22Rv1 (cell line): ENCODE measurements around the gene ADCY2.

ENCODE experiments used
- H3K27ac ChIP-seq: fragments of 450-650 bp; 2 replicates; pipeline ENCODE4 v1.5.1; 2017
- CTCF ChIP-seq: fragments of 450-650 bp; IDR thresholded peaks from 2 replicates; pipeline ENCODE4 v1.5.1; 2017; ENCODE audit warnings: mild to moderate bottlenecking
- ZFX ChIP-seq: fragments of 450-650 bp; IDR thresholded peaks from 2 replicates; pipeline ENCODE4 v1.6.1; 2017; ENCODE audit warnings: antibody characterized with exemption, borderline replicate concordance

The ADCY2 gene

GRCh38 chr5:7763621-7764072, 367.7 kb downstream of the ADCY2 start:
- TF ChIP-seq CTCF (no peak), ZFX (no peak)
- no peak overlapping the region for H3K27ac ChIP-seq

DNA sequence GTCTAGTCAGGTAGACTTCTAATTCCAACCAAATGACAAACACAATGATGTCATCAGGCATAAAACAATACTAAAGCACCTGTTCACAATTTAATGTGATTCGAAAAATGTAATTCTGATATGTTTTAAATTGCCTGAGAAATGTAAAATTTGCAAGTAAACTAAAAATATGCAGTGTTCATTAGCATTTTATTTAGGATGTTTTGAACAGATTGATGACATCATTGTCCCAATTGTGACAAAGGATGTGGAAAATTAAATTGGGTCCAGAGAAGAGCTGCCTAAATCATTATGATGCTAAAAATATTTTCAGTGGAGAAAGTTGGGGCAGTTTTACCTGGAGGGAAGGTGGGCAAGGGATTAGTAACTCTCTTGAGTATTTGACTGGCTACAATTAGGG, 368.5 kb downstream of the ADCY2 start:
- TF ChIP-seq CTCF = no peak
- TF ChIP-seq ZFX = no peak
- no peak overlapping the region for H3K27ac ChIP-seq

DNA sequence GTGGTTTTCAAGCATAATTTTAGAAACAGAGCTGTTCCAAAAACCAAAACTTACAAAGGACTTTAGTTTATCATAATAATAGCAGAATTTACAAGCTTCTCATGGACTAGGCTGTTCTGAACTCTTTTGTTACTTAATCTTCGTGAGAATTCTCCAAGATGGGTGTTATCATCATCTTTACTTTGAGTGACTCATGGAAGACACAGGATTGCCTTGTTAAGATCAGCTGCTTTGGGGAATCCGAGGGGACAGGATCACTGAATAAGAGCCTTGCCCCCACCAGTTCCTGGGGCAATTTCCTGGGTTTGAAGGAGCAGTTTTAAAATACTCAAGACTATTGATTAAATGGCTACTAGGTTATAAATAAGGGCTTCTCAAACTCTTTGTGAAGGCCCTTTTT, 374.5 kb downstream of the ADCY2 start:
- TF ChIP-seq ZFX = no peak
- TF ChIP-seq CTCF = no peak
- H3K27ac ChIP-seq = no peak overlapping the region

DNA sequence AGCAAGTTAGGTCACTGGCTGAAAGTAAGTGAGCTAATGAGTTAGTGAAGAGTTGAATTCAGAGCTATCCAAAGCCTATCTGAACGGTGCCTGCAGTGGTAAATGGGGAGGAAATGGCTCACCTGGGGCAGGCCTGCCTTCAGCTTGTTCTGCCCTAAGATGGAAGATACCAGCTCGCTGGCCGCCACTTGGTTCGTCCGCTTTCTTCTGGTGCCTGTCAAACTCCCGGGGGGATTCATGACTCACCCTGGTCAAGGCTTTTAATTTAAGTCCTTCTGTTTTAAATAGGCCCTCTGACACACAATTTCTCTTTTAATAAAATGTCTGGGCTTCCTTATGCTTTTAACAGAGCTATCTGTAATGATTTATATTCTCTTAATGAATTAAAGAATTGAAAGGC, 376.2 kb downstream of the ADCY2 start:
- TF ChIP-seq ZFX = no peak
- no peak for TF ChIP-seq CTCF
- H3K27ac ChIP-seq = no peak overlapping the region

GRCh38 chr5:7773178-7773577, 377.2 kb downstream of the ADCY2 start:
- no peak overlapping the region for H3K27ac ChIP-seq
- TF ChIP-seq CTCF (no peak), ZFX (no peak)

DNA sequence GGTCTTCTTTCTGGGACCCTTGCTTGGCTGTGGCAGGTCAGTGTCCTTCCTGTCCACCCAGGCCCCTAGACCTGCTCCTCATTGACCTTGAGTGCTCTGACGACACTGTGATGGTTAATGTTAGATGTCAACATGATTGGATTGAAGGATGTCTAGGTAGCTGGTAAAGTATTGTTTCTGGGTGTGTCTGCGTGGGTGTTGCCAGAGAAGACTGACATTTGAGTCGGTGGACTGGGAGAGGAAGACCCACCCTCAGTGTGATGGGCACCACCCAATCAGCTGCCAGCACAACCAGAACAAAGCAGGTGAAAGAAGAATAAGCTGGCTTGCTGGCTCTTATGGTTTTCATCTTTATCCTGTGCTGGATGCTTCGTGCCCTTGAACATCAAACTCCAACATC, 380.5 kb downstream of the ADCY2 start:
- no peak overlapping the region for H3K27ac ChIP-seq
- TF ChIP-seq ZFX (no peak), CTCF (no peak)

- TF ChIP-seq CTCF (no peak), ZFX (no peak)
- no peak overlapping the region for H3K27ac ChIP-seq
Measured at GRCh38 chr5:7779019-7780005, 383.4 kb downstream of the ADCY2 start.
